ENCODE results near the gene PMS1.

Gene PMS1

GRCh38 chr2:189762229-189762550 lies 22.1 kb upstream of the PMS1 start:
- peaks cover 39% of the 10 kb centered on the region for H3F3A ChIP-seq (ENCODE audit: insufficient read depth)
- peak overlapping the region; percentile 98 for H3K4me2 ChIP-seq (ENCODE audit: low read depth, low read length, poor library complexity, severe bottlenecking)
- peak overlapping the region; percentile 86 for H3K4me3 ChIP-seq (ENCODE audit: insufficient read depth, low read length, poor library complexity, severe bottlenecking)
- H3K27ac ChIP-seq (ENCODE audit: low read depth, low read length): peak overlapping the region; percentile 98
- H3K36me3 ChIP-seq (ENCODE audit: low read length): peaks cover 2% of the 10 kb centered on the region; the same call in 1 of the 2 replicates
- peaks cover 8% of the 10 kb centered on the region; the same call in 1 of the 2 replicates for H3K79me2 ChIP-seq (ENCODE audit: insufficient read depth, low read length)
- H3K9me3 ChIP-seq (ENCODE audit: insufficient read depth, low read length): no peaks in the 10 kb centered on the region
- H4K20me1 ChIP-seq (ENCODE audit: low read depth, low read length): no peaks in the 10 kb centered on the region
- H3K9ac ChIP-seq (ENCODE audit: low read length): peak overlapping the region; percentile 92
- peak overlapping the region; percentile 89 for H2AFZ ChIP-seq (ENCODE audit: low read depth, low read length, severe bottlenecking)
- no peaks in the 10 kb centered on the region for H3K27me3 ChIP-seq (ENCODE audit: low read length)
- TF ChIP-seq EZH2phosphoT487 (conservative IDR thresholded peaks at IDR 0.05; ENCODE audit: low read length) (no peak), CTCF (IDR thresholded peaks at IDR 0.05; ENCODE audit: insufficient read depth, low read length, poor library complexity, severe bottlenecking) (no peak)
- H3K9me2 ChIP-seq (replicated peaks; ENCODE audit: insufficient read depth, low read length): no peaks in the 10 kb centered on the region

- peak within 1 kb of the TSS; percentile 92 for H3K9ac ChIP-seq (ENCODE audit: low read length)
- TF ChIP-seq EZH2phosphoT487 (conservative IDR thresholded peaks at IDR 0.05; ENCODE audit: low read length) (no peak), CTCF (IDR thresholded peaks at IDR 0.05; ENCODE audit: insufficient read depth, low read length, poor library complexity, severe bottlenecking) (no peak)
- peaks cover 39% of the 10 kb centered on the region for H3F3A ChIP-seq (ENCODE audit: insufficient read depth)
- peak within 1 kb of the TSS; percentile 98 for H3K27ac ChIP-seq (ENCODE audit: low read depth, low read length)
- H3K27me3 ChIP-seq (ENCODE audit: low read length): no peaks in the 10 kb centered on the region
- H3K4me3 ChIP-seq (ENCODE audit: insufficient read depth, low read length, poor library complexity, severe bottlenecking): peak within 1 kb of the TSS; percentile 86
- no peaks in the 10 kb centered on the region for H3K9me2 ChIP-seq (replicated peaks; ENCODE audit: insufficient read depth, low read length)
- peak within 1 kb of the TSS; percentile 98 for H3K4me2 ChIP-seq (ENCODE audit: low read depth, low read length, poor library complexity, severe bottlenecking)
- peaks cover 8% of the 10 kb centered on the region; the same call in 1 of the 2 replicates for H3K79me2 ChIP-seq (ENCODE audit: insufficient read depth, low read length)
- no peaks in the 10 kb centered on the region for H3K9me3 ChIP-seq (ENCODE audit: insufficient read depth, low read length)
- no peaks in the 10 kb centered on the region for H4K20me1 ChIP-seq (ENCODE audit: low read depth, low read length)
- H3K36me3 ChIP-seq (ENCODE audit: low read length): peaks cover 5% of the 10 kb centered on the region; the same call in 1 of the 2 replicates
- peak within 1 kb of the TSS; percentile 90 for H2AFZ ChIP-seq (ENCODE audit: low read depth, low read length, severe bottlenecking)
Observed at GRCh38 chr2:189762551-189763298, 21.5 kb upstream of the PMS1 start, which contains the start of gene OSGEPL1. Gene OSGEPL1 (minus strand): TSS chr2:189762792. CDS start chr2:189761640, 1,152 bp downstream.

- H3F3A ChIP-seq (ENCODE audit: insufficient read depth): peaks cover 39% of the 10 kb centered on the region
- peaks cover 8% of the 10 kb centered on the region; the same call in 1 of the 2 replicates for H3K79me2 ChIP-seq (ENCODE audit: insufficient read depth, low read length)
- peak overlapping the region; percentile 98 for H3K4me2 ChIP-seq (ENCODE audit: low read depth, low read length, poor library complexity, severe bottlenecking)
- H2AFZ ChIP-seq (ENCODE audit: low read depth, low read length, severe bottlenecking): peak overlapping the region; percentile 90
- no peaks in the 10 kb centered on the region for H4K20me1 ChIP-seq (ENCODE audit: low read depth, low read length)
- H3K27me3 ChIP-seq (ENCODE audit: low read length): no peaks in the 10 kb centered on the region
- H3K9me3 ChIP-seq (ENCODE audit: insufficient read depth, low read length): no peaks in the 10 kb centered on the region
- H3K4me3 ChIP-seq (ENCODE audit: insufficient read depth, low read length, poor library complexity, severe bottlenecking): peak overlapping the region; percentile 86
- no peaks in the 10 kb centered on the region for H3K9me2 ChIP-seq (replicated peaks; ENCODE audit: insufficient read depth, low read length)
- H3K36me3 ChIP-seq (ENCODE audit: low read length): peaks cover 10% of the 10 kb centered on the region; the same call in 1 of the 2 replicates
- H3K9ac ChIP-seq (ENCODE audit: low read length): peak overlapping the region; percentile 92
- TF ChIP-seq EZH2phosphoT487 (conservative IDR thresholded peaks at IDR 0.05; ENCODE audit: low read length) (no peak), CTCF (IDR thresholded peaks at IDR 0.05; ENCODE audit: insufficient read depth, low read length, poor library complexity, severe bottlenecking) (no peak)
- H3K27ac ChIP-seq (ENCODE audit: low read depth, low read length): peak overlapping the region; percentile 98
Observed at GRCh38 chr2:189763908-189764661, 20.2 kb upstream of the PMS1 start.
